HUES6 (cell line): Measurements from ENCODE around the gene PAQR8.

Experiments used
- H3K27ac ChIP-seq: 2 replicates; pipeline ENCODE4 v1.7.0; 2013; ENCODE audit warnings: low read depth, mild to moderate bottlenecking, low read length, inconsistent platforms
- H3K27me3 ChIP-seq: 2 replicates; pipeline ENCODE4 v1.6.1; 2013; ENCODE audit warnings: low read length; ENCODE audit not compliant: control insufficient read depth, insufficient read depth
- H3K36me3 ChIP-seq: 2 replicates; pipeline ENCODE4 v1.6.1; 2013; ENCODE audit warnings: low read length; ENCODE audit not compliant: control insufficient read depth, insufficient read depth
- H3K4me1 ChIP-seq: 2 replicates; pipeline ENCODE4 v1.6.1; 2013; ENCODE audit warnings: low read length; ENCODE audit not compliant: control insufficient read depth, insufficient read depth
- H3K4me3 ChIP-seq: 2 replicates; pipeline ENCODE4 v1.5.1; 2013; ENCODE audit warnings: low read depth, low read length
- H3K9ac ChIP-seq: one replicate; pipeline ENCODE4 v1.6.1; 2013; ENCODE audit warnings: mild to moderate bottlenecking, low read length
- H3K9me3 ChIP-seq: 2 replicates; pipeline ENCODE4 v1.6.1; 2013; ENCODE audit warnings: low read depth, low read length; ENCODE audit not compliant: control insufficient read depth, insufficient read depth

PAQR8 gene

GRCh38 chr6:52351879-52352238, 10.1 kb upstream of the PAQR8 start:
- Histone ChIP-seq H3K36me3 (no peaks in the 10 kb centered on the region), H3K4me3 (no peak overlapping the region), H3K27ac (no peak overlapping the region), H3K27me3 (no peaks in the 10 kb centered on the region), H3K9ac (no peak overlapping the region), H3K9me3 (no peaks in the 10 kb centered on the region), H3K4me1 (peaks cover 16% of the 10 kb centered on the region)

- Histone ChIP-seq H3K9ac (no peak overlapping the region), H3K27me3 (no peaks in the 10 kb centered on the region), H3K9me3 (no peaks in the 10 kb centered on the region), H3K27ac (no peak overlapping the region), H3K36me3 (no peaks in the 10 kb centered on the region), H3K4me1 (peaks cover 16% of the 10 kb centered on the region), H3K4me3 (no peak overlapping the region)
Observed at GRCh38 chr6:52352239-52353018, 9.5 kb upstream of the PAQR8 start.

GRCh38 chr6:52356017-52356416, 5.9 kb upstream of the PAQR8 start:
- Histone ChIP-seq H3K4me3 (no peak overlapping the region), H3K27ac (no peak overlapping the region), H3K9me3 (no peaks in the 10 kb centered on the region), H3K36me3 (no peaks in the 10 kb centered on the region), H3K4me1 (peaks cover 27% of the 10 kb centered on the region), H3K9ac (no peak overlapping the region), H3K27me3 (no peaks in the 10 kb centered on the region)

- Histone ChIP-seq H3K27ac (no peak overlapping the region), H3K27me3 (peaks cover 20% of the 10 kb centered on the region), H3K4me3 (no peak overlapping the region), H3K9me3 (no peaks in the 10 kb centered on the region), H3K36me3 (no peaks in the 10 kb centered on the region), H3K9ac (no peak overlapping the region), H3K4me1 (peaks cover 23% of the 10 kb centered on the region)
Observed at GRCh38 chr6:52359403-52359802, 2.5 kb upstream of the PAQR8 start.

- Histone ChIP-seq H3K9me3 (no peaks in the 10 kb centered on the region), H3K4me1 (peaks cover 23% of the 10 kb centered on the region), H3K27me3 (peaks cover 20% of the 10 kb centered on the region), H3K4me3 (no peak overlapping the region), H3K27ac (no peak overlapping the region; the same call in 1 of the 2 replicates), H3K9ac (no peak overlapping the region), H3K36me3 (no peaks in the 10 kb centered on the region)
Observed at GRCh38 chr6:52360028-52360427, 1.9 kb upstream of the PAQR8 start.

GRCh38 chr6:52360601-52361413, 1.1 kb upstream of the PAQR8 start:
- Histone ChIP-seq H3K9ac (no peak overlapping the region), H3K27ac (no peak overlapping the region; the same call in 1 of the 2 replicates), H3K4me3 (peak overlapping the region; percentile 73)

GRCh38 chr6:52361414-52361944, 472 bp upstream of the PAQR8 start:
- peak overlapping the region; percentile 80 for H3K9ac ChIP-seq
- H3K4me1 ChIP-seq: peaks cover 23% of the 10 kb centered on the region
- H3K27ac ChIP-seq: no peak overlapping the region; the same call in 1 of the 2 replicates
- no peaks in the 10 kb centered on the region for H3K36me3 ChIP-seq
- no peaks in the 10 kb centered on the region for H3K9me3 ChIP-seq
- peaks cover 20% of the 10 kb centered on the region for H3K27me3 ChIP-seq
- peak overlapping the region; percentile 73 for H3K4me3 ChIP-seq

More at GRCh38 chr6:52360601-52361413, 1.1 kb upstream of the PAQR8 start:
- Histone ChIP-seq H3K9me3 (no peaks in the 10 kb centered on the region), H3K4me1 (peaks cover 23% of the 10 kb centered on the region), H3K36me3 (no peaks in the 10 kb centered on the region), H3K27me3 (peaks cover 20% of the 10 kb centered on the region)

- Histone ChIP-seq H3K27me3 (peaks cover 20% of the 10 kb centered on the region), H3K9me3 (no peaks in the 10 kb centered on the region), H3K27ac (no peak overlapping the region), H3K4me1 (peaks cover 23% of the 10 kb centered on the region), H3K4me3 (peak overlapping the region; percentile 73), H3K36me3 (no peaks in the 10 kb centered on the region), H3K9ac (peak overlapping the region; percentile 78)
Observed at GRCh38 chr6:52362443-52363227, 684 bp downstream of the PAQR8 start.

- no peak overlapping the region for H3K27ac ChIP-seq
- H3K4me3 ChIP-seq: peak overlapping the region; percentile 73
- H3K27me3 ChIP-seq: peaks cover 20% of the 10 kb centered on the region
- no peaks in the 10 kb centered on the region for H3K9me3 ChIP-seq
- peak overlapping the region; percentile 78 for H3K9ac ChIP-seq
- no peaks in the 10 kb centered on the region for H3K36me3 ChIP-seq
- H3K4me1 ChIP-seq: peaks cover 23% of the 10 kb centered on the region
Observed at GRCh38 chr6:52363228-52363867, 1.4 kb downstream of the PAQR8 start.

GRCh38 chr6:52364480-52365166, 2.7 kb downstream of the PAQR8 start:
- H3K9ac ChIP-seq: no peak overlapping the region
- H3K4me3 ChIP-seq: no peak overlapping the region
- H3K36me3 ChIP-seq: no peaks in the 10 kb centered on the region
- H3K9me3 ChIP-seq: no peaks in the 10 kb centered on the region
- peaks cover 23% of the 10 kb centered on the region for H3K4me1 ChIP-seq
- no peak overlapping the region for H3K27ac ChIP-seq
- peaks cover 20% of the 10 kb centered on the region for H3K27me3 ChIP-seq
